HCT116 (cell line): ENCODE measurements around the gene CCSAP.

Source experiments
- EZH2 ChIP-seq: fragments of 200-600 bp; sonication (generic); IDR thresholded peaks from 2 replicates; pipeline ENCODE4 v1.6.1; 2017; ENCODE audit warnings: antibody characterized with exemption, mixed run types
- EZH2phosphoT487 ChIP-seq: fragments of 200-600 bp; IDR thresholded peaks from 2 replicates; pipeline ENCODE4 v1.6.1; 2018; ENCODE audit warnings: antibody characterized with exemption, borderline replicate concordance
- TF ChIP-seq, protein P1 (sequence below), 3 experiments: fragments of 200-600 bp in 1 of 3; sonication (generic) in 1 of 3; IDR thresholded peaks in 2 of 3; conservative IDR thresholded peaks in 1 of 3; 2 replicates each; pipeline ENCODE4 v1.5.1; 2012 to 2017; ENCODE audit warnings: low read depth in 2 of 3, low read length in 2 of 3, antibody characterized with exemption in 1 of 3, borderline replicate concordance in 1 of 3, control low read depth in 1 of 3, mild to moderate bottlenecking in 1 of 3, mixed read lengths in 1 of 3, mixed run types in 1 of 3, moderate library complexity in 1 of 3; ENCODE audit not compliant: insufficient read depth in 1 of 3

- TF ChIP-seq, protein P1, sequence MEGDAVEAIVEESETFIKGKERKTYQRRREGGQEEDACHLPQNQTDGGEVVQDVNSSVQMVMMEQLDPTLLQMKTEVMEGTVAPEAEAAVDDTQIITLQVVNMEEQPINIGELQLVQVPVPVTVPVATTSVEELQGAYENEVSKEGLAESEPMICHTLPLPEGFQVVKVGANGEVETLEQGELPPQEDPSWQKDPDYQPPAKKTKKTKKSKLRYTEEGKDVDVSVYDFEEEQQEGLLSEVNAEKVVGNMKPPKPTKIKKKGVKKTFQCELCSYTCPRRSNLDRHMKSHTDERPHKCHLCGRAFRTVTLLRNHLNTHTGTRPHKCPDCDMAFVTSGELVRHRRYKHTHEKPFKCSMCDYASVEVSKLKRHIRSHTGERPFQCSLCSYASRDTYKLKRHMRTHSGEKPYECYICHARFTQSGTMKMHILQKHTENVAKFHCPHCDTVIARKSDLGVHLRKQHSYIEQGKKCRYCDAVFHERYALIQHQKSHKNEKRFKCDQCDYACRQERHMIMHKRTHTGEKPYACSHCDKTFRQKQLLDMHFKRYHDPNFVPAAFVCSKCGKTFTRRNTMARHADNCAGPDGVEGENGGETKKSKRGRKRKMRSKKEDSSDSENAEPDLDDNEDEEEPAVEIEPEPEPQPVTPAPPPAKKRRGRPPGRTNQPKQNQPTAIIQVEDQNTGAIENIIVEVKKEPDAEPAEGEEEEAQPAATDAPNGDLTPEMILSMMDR (IDR thresholded peaks at IDR 0.05 in 2 of 3, conservative IDR thresholded peaks at IDR 0.05 in 1 of 3; ENCODE audit: borderline replicate concordance in 1 of 3, insufficient read depth in 1 of 3, low read depth in 2 of 3, low read length in 2 of 3): no peak
- TF ChIP-seq EZH2phosphoT487: no peak
- no peak for TF ChIP-seq EZH2
Measured at GRCh38 chr1:229360420-229360819, 17.6 kb upstream of the CCSAP start.
